SK-N-SH (cell line): Measurements from ENCODE around the gene ABHD17C. TPM values are rescaled to one million over a fixed set of nuclear protein-coding genes. Genes with fewer than 3 reads are reported as not detected.
A peak's percentile ranks its signal among the peaks of the same experiment; 100 is the strongest.

ENCODE experiments used
- CTCF ChIA-PET: fragments of 300-600, 350-600 bp; formaldehyde crosslinking; extraction: SDS; loops from one replicate; lab custom pipeline; 2021; lab: Yijun Ruan, JAX
- POLR2A ChIA-PET: fragments of 350-600 bp; sonication (Branson Sonifier 250); formaldehyde crosslinking; extraction: SDS; loops from one replicate; lab custom pipeline; 2020; ENCODE audit warnings: antibody characterized with exemption, inconsistent platforms; lab: Yijun Ruan, JAX
- DNase-seq: peaks from one replicate; pipeline ENCODE4 v3.0.0; 2012
- H2AFZ ChIP-seq: fragments of 200-600 bp; sonication (generic); 2 replicates; pipeline ENCODE4 v1.8.1; 2016; ENCODE audit warnings: antibody characterized with exemption, mild to moderate bottlenecking, low read depth
- H3F3A ChIP-seq: fragments of 200-600 bp; sonication (generic); replicated peaks from 2 replicates; pipeline ENCODE3; 2016; ENCODE audit warnings: antibody characterized with exemption, mild to moderate bottlenecking; ENCODE audit not compliant: insufficient read depth
- H3K27ac ChIP-seq, 2 experiments: fragments of 200-500 bp in 1 of 2; fragments of 200-600 bp in 1 of 2; sonication (Bioruptor generic) in 1 of 2; sonication (generic), shearing (Covaris generic) in 1 of 2; 2 replicates each; pipeline versions ENCODE4 v1.5.1 to v1.6.1; 2014 to 2016; ENCODE audit warnings: low read depth in 2 of 2, inconsistent platforms in 1 of 2, low read length in 1 of 2, mild to moderate bottlenecking in 1 of 2, mixed read lengths in 1 of 2
- H3K27me3 ChIP-seq: fragments of 200-600 bp; sonication (generic), shearing (Covaris generic); 2 replicates; pipeline ENCODE4 v1.6.1; 2016; ENCODE audit warnings: mixed run types; ENCODE audit not compliant: insufficient read depth
- H3K36me3 ChIP-seq, 2 experiments: fragments of 200-500 bp in 1 of 2; fragments of 200-600 bp in 1 of 2; sonication (Bioruptor generic) in 1 of 2; sonication (generic) in 1 of 2; replicated peaks in 1 of 2; 2 replicates each; pipeline versions ENCODE3 to v1.5.1; 2014 to 2016; ENCODE audit warnings: low read length in 1 of 2, mild to moderate bottlenecking in 1 of 2; ENCODE audit not compliant: insufficient read depth in 2 of 2, control insufficient read depth in 1 of 2
- H3K4me1 ChIP-seq, 2 experiments: fragments of 200-500 bp in 1 of 2; fragments of 200-600 bp in 1 of 2; sonication (Bioruptor generic) in 1 of 2; sonication (generic), shearing (Covaris generic) in 1 of 2; 2 replicates each; pipeline versions ENCODE4 v1.5.1 to v1.6.1; 2014 to 2016; ENCODE audit warnings: low read depth in 1 of 2, low read length in 1 of 2, mixed run types in 1 of 2; ENCODE audit not compliant: insufficient read depth in 2 of 2, control insufficient read depth in 1 of 2
- H3K4me2 ChIP-seq: fragments of 200-600 bp; sonication (generic), shearing (Covaris generic); 2 replicates; pipeline ENCODE4 v1.6.1; 2017; ENCODE audit warnings: mixed run types
- H3K4me3 ChIP-seq, 2 experiments: fragments of 200-500 bp in 1 of 2; fragments of 200-600 bp in 1 of 2; sonication (Bioruptor generic) in 1 of 2; sonication (generic), shearing (Covaris generic) in 1 of 2; 2 replicates each; pipeline versions ENCODE4 v1.5.1 to v1.8.1; 2014 to 2016; ENCODE audit warnings: low read depth in 2 of 2, inconsistent platforms in 1 of 2, low read length in 1 of 2, mild to moderate bottlenecking in 1 of 2, mixed read lengths in 1 of 2, moderate library complexity in 1 of 2
- H3K79me2 ChIP-seq: fragments of 200-600 bp; sonication (generic); 2 replicates; pipeline ENCODE4 v1.8.1; 2017; ENCODE audit warnings: mild to moderate bottlenecking; ENCODE audit not compliant: insufficient read depth
- H3K9ac ChIP-seq: fragments of 200-600 bp; sonication (generic); 2 replicates; pipeline ENCODE4 v1.6.1; 2017; ENCODE audit warnings: mixed run types
- H3K9me2 ChIP-seq: fragments of 200-600 bp; sonication (generic); 2 replicates; pipeline ENCODE4 v1.6.1; 2017; ENCODE audit warnings: mixed run types
- H3K9me3 ChIP-seq: fragments of 200-600 bp; sonication (generic); 2 replicates; pipeline ENCODE4 v1.6.1; 2017; ENCODE audit warnings: mixed run types, mild to moderate bottlenecking, moderate library complexity
- H4K20me1 ChIP-seq: fragments of 200-600 bp; sonication (generic); 2 replicates; pipeline ENCODE4 v1.6.1; 2017; ENCODE audit warnings: mild to moderate bottlenecking, mixed run types; ENCODE audit not compliant: insufficient read depth
- CHD2 ChIP-seq: fragments of 150-350 bp; IDR thresholded peaks from 2 replicates; pipeline ENCODE4 v1.6.1; 2018; ENCODE audit warnings: low read length; ENCODE audit not compliant: partially characterized antibody
- EP300 ChIP-seq, 2 experiments: IDR thresholded peaks; 2 replicates each; pipeline versions ENCODE4 v1.4.0 to v1.6.1; 2012; ENCODE audit warnings: borderline replicate concordance in 1 of 2, low read depth in 1 of 2, low read length in 1 of 2
- EZH2phosphoT487 ChIP-seq: fragments of 200-600 bp; sonication (generic); IDR thresholded peaks from 2 replicates; pipeline ENCODE4 v1.6.1; 2017; ENCODE audit warnings: low read depth, mixed run types, mild to moderate bottlenecking, antibody characterized with exemption, moderate library complexity, borderline replicate concordance
- FOSL2 ChIP-seq: IDR thresholded peaks from 2 replicates; pipeline ENCODE4 v1.4.0; 2012; ENCODE audit warnings: low read depth, mild to moderate bottlenecking, moderate library complexity, borderline replicate concordance
- FOXJ3 ChIP-seq: sonication (generic); formaldehyde crosslinking; IDR thresholded peaks from 2 replicates; pipeline ENCODE4 v1.5.1; 2020; ENCODE audit warnings: mild to moderate bottlenecking, missing genetic modification reagents
- FOXM1 ChIP-seq: IDR thresholded peaks from 2 replicates; pipeline ENCODE4 v1.4.0; 2012; ENCODE audit warnings: low read depth, mild to moderate bottlenecking
- IRF3 ChIP-seq: fragments of 150-350 bp; IDR thresholded peaks from 2 replicates; pipeline ENCODE4 v1.6.1; 2016; ENCODE audit warnings: mild to moderate bottlenecking, low read depth, low read length
- JUND ChIP-seq: IDR thresholded peaks from 2 replicates; pipeline ENCODE4 v1.4.0; 2012
- MAX ChIP-seq: IDR thresholded peaks from 2 replicates; pipeline ENCODE4 v1.4.0; 2012; ENCODE audit warnings: low read depth
- MEF2A ChIP-seq: IDR thresholded peaks from 2 replicates; pipeline ENCODE4 v1.4.0; 2012; ENCODE audit warnings: low read depth, borderline replicate concordance
- NFIC ChIP-seq: IDR thresholded peaks from 2 replicates; pipeline ENCODE4 v1.4.0; 2012; ENCODE audit warnings: borderline replicate concordance
- PBX3 ChIP-seq: IDR thresholded peaks from 2 replicates; pipeline ENCODE4; 2012
- POLR2AphosphoS5 ChIP-seq: IDR thresholded peaks from 2 replicates; pipeline ENCODE4 v1.6.1; 2012; ENCODE audit warnings: low read depth, low read length
- REST ChIP-seq: IDR thresholded peaks from 2 replicates; pipeline ENCODE4 v1.6.1; 2012; ENCODE audit warnings: mild to moderate bottlenecking, low read depth, low read length, moderate library complexity
- RFX5 ChIP-seq: IDR thresholded peaks from 2 replicates; pipeline ENCODE4 v1.6.1; 2012; ENCODE audit warnings: mild to moderate bottlenecking, improper control_type of control experiment, low read length
- RXRA ChIP-seq: IDR thresholded peaks from 2 replicates; pipeline ENCODE4 v1.4.0; 2012; ENCODE audit warnings: low read depth, mild to moderate bottlenecking, borderline replicate concordance
- TCF12 ChIP-seq: IDR thresholded peaks from 2 replicates; pipeline ENCODE4 v1.4.0; 2012
- TEAD4 ChIP-seq: IDR thresholded peaks from 2 replicates; pipeline ENCODE4 v1.4.0; 2012; ENCODE audit warnings: mild to moderate bottlenecking, borderline replicate concordance; ENCODE audit not compliant: insufficient read depth
- USF1 ChIP-seq: IDR thresholded peaks from 2 replicates; pipeline ENCODE4 v1.4.0; 2012; ENCODE audit warnings: low read depth, borderline replicate concordance
- USF2 ChIP-seq: fragments of 150-350 bp; IDR thresholded peaks from 2 replicates; pipeline ENCODE4 v1.6.1; 2017; ENCODE audit warnings: antibody characterized with exemption, low read length, low read depth, borderline replicate concordance
- YY1 ChIP-seq: IDR thresholded peaks from 2 replicates; pipeline ENCODE4 v1.4.0; 2012; ENCODE audit warnings: low read depth, mild to moderate bottlenecking
- WGBS: methylation state at CpG from one replicate; pipeline ENCODE4 v1.1.6; 2017; ENCODE audit warnings: low lambda C conversion rate; 5-methylcytosine and 5-hydroxymethylcytosine counted together
- polyA plus RNA-seq, 3 experiments: library from polyadenylated mRNA; depleted of rRNA; stranded (reverse); fragments of >200 nt; gene quantifications; 2 replicates each; pipeline ENCODE4 v1.2.3, GENCODE V29; 2012

The ABHD17C gene
- polyA plus RNA-seq, 1 of the 3 experiments (the other 2 are of a cell fraction): 11.7 TPM

- TF ChIP-seq NFIC: peak; percentile 20; the same call in 1 of the 2 replicates
- no peak for TF ChIP-seq CHD2
- TF ChIP-seq REST: no peak
- no peak for TF ChIP-seq RFX5
- TF ChIP-seq USF1: no peak
- TF ChIP-seq YY1: no peak
- TF ChIP-seq IRF3: no peak
- no peak for TF ChIP-seq USF2
- TF ChIP-seq FOXJ3 (CRISPR knock-in tag): no peak
- no peak for TF ChIP-seq EZH2phosphoT487
- 0 out of 2 replicates have a peak, but pooled peaks have one; percentile 22 for TF ChIP-seq FOXM1
- TF ChIP-seq RXRA: no peak
- TF ChIP-seq, all 33 proteins: peak for 6
Measured at GRCh38 chr15:80668546-80669236, 26.4 kb upstream of the ABHD17C start (continued).

- H3F3A ChIP-seq: peaks cover 13% of the 10 kb centered on the region
- no peaks in the 10 kb centered on the region for H3K9me2 ChIP-seq
- no peak overlapping the region for H2AFZ ChIP-seq
- no peaks in the 10 kb centered on the region for H3K36me3 ChIP-seq
- ChIA-PET CTCF (interaction anchor here (1.9 to 2.4 kb wide), 3 partner anchors 10 to 107 kb away, joined by 6 to 8 read pairs (median 8); no protein-coding TSS in a partner anchor), POLR2A (no interaction called here)
- WGBS: 17% methylated on average over 2 of the region's 2 CpGs
- H3K27me3 ChIP-seq: no peaks in the 10 kb centered on the region
- peaks cover 0 to 7% of the 10 kb centered on the region in 2 experiments; a peak in 2 of 4 replicates for H3K4me1 ChIP-seq
- H3K4me3 ChIP-seq: no peak overlapping the region
- H3K79me2 ChIP-seq: no peaks in the 10 kb centered on the region
- peak overlapping the region; percentile 56; the same call in 1 of the 2 replicates for H3K4me2 ChIP-seq
- TF ChIP-seq RFX5 (no peak), MEF2A (0 out of 2 replicates have a peak, but pooled peaks have one; percentile 18), POLR2AphosphoS5 (no peak), FOSL2 (peak; percentile 73), PBX3 (peak; percentile 73), TEAD4 (0 out of 2 replicates have a peak, but pooled peaks have one; percentile 27), EP300 (IDR thresholded peaks at IDR 0.05; ENCODE audit: borderline replicate concordance in 1 of 2, low read depth in 1 of 2, low read length in 1 of 2) (peak; percentile 36 to 42; a peak in 2 of 4 replicates), TCF12 (peak; percentile 85), JUND (peak; percentile 74), MAX (0 out of 2 replicates have a peak, but pooled peaks have one; percentile 20)
- DNase-seq: no peak
- H3K9ac ChIP-seq: no peak overlapping the region
- H3K9me3 ChIP-seq: no peaks in the 10 kb centered on the region
- H3K27ac ChIP-seq: peak overlapping the region; percentile 25 to 60; a peak in 2 of 4 replicates
- H4K20me1 ChIP-seq: no peaks in the 10 kb centered on the region
Measured at GRCh38 chr15:80669663-80670273, 25.3 kb upstream of the ABHD17C start.
